ENCODE data around the gene FRA10AC1.

DNA sequence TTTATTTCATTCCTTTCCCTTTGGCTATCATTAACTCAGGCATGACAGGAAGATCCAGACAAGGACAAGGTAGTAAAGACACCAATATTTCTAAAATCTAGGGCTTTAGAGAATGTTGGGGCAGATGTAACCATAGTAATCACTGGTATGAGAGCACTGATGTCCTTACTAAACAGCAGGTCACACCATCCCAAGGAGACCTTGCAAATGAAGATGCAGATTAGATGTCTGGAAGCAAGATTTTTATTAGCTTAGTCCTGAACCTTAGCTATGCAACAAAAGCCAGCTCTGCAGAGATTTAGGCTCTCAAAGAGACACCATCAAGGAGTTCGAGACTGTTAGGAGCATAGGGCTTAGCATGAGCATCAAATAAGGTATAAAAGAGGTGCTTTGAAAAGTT lies 23.6 kb upstream of the FRA10AC1 start:
- TF ChIP-seq, protein P1, sequence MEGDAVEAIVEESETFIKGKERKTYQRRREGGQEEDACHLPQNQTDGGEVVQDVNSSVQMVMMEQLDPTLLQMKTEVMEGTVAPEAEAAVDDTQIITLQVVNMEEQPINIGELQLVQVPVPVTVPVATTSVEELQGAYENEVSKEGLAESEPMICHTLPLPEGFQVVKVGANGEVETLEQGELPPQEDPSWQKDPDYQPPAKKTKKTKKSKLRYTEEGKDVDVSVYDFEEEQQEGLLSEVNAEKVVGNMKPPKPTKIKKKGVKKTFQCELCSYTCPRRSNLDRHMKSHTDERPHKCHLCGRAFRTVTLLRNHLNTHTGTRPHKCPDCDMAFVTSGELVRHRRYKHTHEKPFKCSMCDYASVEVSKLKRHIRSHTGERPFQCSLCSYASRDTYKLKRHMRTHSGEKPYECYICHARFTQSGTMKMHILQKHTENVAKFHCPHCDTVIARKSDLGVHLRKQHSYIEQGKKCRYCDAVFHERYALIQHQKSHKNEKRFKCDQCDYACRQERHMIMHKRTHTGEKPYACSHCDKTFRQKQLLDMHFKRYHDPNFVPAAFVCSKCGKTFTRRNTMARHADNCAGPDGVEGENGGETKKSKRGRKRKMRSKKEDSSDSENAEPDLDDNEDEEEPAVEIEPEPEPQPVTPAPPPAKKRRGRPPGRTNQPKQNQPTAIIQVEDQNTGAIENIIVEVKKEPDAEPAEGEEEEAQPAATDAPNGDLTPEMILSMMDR (IDR thresholded peaks at IDR 0.05; ENCODE audit: low read depth, low read length, poor library complexity, severe bottlenecking) = no peak
- no peak for TF ChIP-seq EZH2phosphoT487 (IDR thresholded peaks at IDR 0.05; ENCODE audit: borderline replicate concordance, low read length)
